COLO829 (cell line): ENCODE measurements around the gene SLC4A2.

ENCODE experiments used
- DNase-seq: peaks from one replicate; pipeline ENCODE4 v3.0.0; 2012; ENCODE audit warnings: low spot score

The SLC4A2 gene

GRCh38 chr7:151095828-151096475 is 36.6 kb downstream of the SLC4A2 start:
- no peak for DNase-seq

- DNase-seq = no peak
Measured at GRCh38 chr7:151099486-151100211, 40.3 kb downstream of the SLC4A2 start.

GRCh38 chr7:151100921-151101320 is 41.5 kb downstream of the SLC4A2 start:
- no peak for DNase-seq

- no peak for DNase-seq
Measured at GRCh38 chr7:151101621-151102396, 42.4 kb downstream of the SLC4A2 start.

GRCh38 chr7:151102991-151103390 is 43.6 kb downstream of the SLC4A2 start:
- DNase-seq = no peak

GRCh38 chr7:151103973-151104372 is 44.6 kb downstream of the SLC4A2 start:
- no peak for DNase-seq

- DNase-seq = no peak
Measured at GRCh38 chr7:151104411-151105235, 45.2 kb downstream of the SLC4A2 start.

GRCh38 chr7:151107882-151108281 is 48.5 kb downstream of the SLC4A2 start:
- no peak for DNase-seq

GRCh38 chr7:151109094-151110048 is 50.0 kb downstream of the SLC4A2 start:
- DNase-seq = no peak

GRCh38 chr7:151110236-151110940 is 51.0 kb downstream of the SLC4A2 start:
- DNase-seq = no peak

GRCh38 chr7:151110941-151111645 is 51.7 kb downstream of the SLC4A2 start:
- peak; percentile 47 for DNase-seq

GRCh38 chr7:151113344-151114150 is 54.2 kb downstream of the SLC4A2 start:
- DNase-seq = no peak

GRCh38 chr7:151114151-151115090 is 55.0 kb downstream of the SLC4A2 start:
- DNase-seq = no peak

GRCh38 chr7:151115121-151115835 is 55.9 kb downstream of the SLC4A2 start:
- DNase-seq = no peak

- no peak for DNase-seq
Measured at GRCh38 chr7:151115836-151116418, 56.5 kb downstream of the SLC4A2 start.

- DNase-seq = no peak
Measured at GRCh38 chr7:151116603-151117440, 57.4 kb downstream of the SLC4A2 start.
